ENCODE results near the gene ATF6. TPM values are rescaled to one million over a fixed set of nuclear protein-coding genes. Genes with fewer than 3 reads are reported as not detected.

The ATF6 gene
- total RNA-seq, 1 donor from 2014 or later = 23.9 TPM

DNA sequence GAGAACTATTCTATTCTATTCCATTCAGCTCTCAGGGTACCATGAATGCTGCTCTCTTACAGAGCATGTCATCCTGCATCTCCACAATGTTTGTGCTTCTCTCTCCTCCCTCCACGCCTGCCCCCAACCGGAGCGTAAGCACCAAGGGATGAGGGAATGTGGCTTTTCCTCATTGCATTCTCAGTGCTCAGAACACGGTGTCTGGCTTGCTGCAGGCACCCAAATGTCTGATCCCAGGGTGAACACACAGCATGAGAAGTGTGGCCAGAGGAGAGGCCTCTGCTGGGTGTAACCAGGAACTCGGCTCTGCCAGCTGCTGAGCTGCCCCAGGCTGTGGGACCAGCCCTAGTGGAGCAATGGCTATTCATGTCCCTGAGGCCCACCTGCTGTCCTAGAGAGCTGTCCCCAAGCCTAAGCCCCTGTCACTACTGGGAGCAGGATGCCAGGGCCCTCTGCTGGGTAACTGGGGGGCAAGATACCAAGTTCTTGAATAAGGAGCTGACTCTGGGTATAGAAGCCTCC, 219.2 kb downstream of the ATF6 start:
- Mint-ChIP-seq H3K4me1 (ENCODE audit: low read depth) (no peaks in the 10 kb centered on the region), H3K9me3 (peaks cover 7% of the 10 kb centered on the region), H3K27ac (peak overlapping the region; percentile 10), H3K27me3 (ENCODE audit: insufficient read depth) (no peaks in the 10 kb centered on the region), H3K4me3 (no peak overlapping the region), H3K36me3 (ENCODE audit: low read depth) (no peaks in the 10 kb centered on the region)
- DNase-seq (ENCODE audit: low spot score) = no peak
- intact Hi-C loops (cut with micrococcal nuclease) = no loop called here

DNA sequence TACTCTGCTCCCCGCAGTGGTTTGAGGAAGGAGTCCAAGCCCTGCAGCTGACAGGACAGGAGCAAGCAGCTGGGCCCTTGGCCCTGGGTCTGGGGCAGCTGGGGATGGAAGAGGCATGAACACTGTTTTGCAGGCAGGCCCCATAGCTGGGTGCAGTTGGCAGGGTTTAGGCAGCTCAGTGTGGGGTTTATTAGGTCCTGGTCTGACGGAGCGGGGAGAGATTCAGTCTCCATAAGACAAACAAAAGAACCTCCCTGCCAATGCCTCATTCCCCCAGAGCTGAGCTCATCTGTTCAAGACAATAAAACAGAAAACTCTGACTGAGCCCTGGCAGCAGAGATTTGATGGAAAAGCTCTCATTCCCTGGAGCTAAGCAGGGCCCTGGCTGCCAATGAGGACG, 220.2 kb downstream of the ATF6 start:
- Mint-ChIP-seq H3K27ac (no peak overlapping the region), H3K27me3 (ENCODE audit: insufficient read depth) (no peaks in the 10 kb centered on the region), H3K36me3 (ENCODE audit: low read depth) (no peaks in the 10 kb centered on the region), H3K4me1 (ENCODE audit: low read depth) (no peaks in the 10 kb centered on the region), H3K4me3 (no peak overlapping the region), H3K9me3 (peaks cover 7% of the 10 kb centered on the region)
- no peak for DNase-seq (ENCODE audit: low spot score)
- intact Hi-C loops (cut with micrococcal nuclease) = no loop called here

DNA sequence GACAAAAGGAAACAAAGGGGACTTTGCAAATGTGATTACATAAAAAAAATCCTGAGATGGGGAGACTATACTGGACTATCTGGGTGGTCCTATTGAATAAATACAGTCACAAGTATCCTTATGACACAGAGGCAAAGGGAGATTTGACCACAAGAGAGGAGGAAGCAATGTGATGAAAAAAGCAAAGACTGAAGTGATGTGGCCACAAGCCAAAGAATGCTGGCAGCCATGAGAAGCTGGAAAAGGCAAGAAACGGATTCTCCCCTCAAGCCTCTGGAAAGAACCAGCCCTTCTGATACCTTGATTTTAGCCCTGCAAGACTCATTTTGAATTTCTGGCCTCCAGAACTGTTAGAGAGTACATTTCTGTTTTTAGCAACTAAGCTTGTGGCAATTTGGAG, 221.2 kb downstream of the ATF6 start:
- Mint-ChIP-seq H3K9me3 (peaks cover 7% of the 10 kb centered on the region), H3K4me1 (ENCODE audit: low read depth) (no peaks in the 10 kb centered on the region), H3K27ac (no peak overlapping the region), H3K27me3 (ENCODE audit: insufficient read depth) (no peaks in the 10 kb centered on the region), H3K4me3 (no peak overlapping the region), H3K36me3 (ENCODE audit: low read depth) (no peaks in the 10 kb centered on the region)
- intact Hi-C loops (cut with micrococcal nuclease) = no loop called here
- no peak for DNase-seq (ENCODE audit: low spot score)

DNA sequence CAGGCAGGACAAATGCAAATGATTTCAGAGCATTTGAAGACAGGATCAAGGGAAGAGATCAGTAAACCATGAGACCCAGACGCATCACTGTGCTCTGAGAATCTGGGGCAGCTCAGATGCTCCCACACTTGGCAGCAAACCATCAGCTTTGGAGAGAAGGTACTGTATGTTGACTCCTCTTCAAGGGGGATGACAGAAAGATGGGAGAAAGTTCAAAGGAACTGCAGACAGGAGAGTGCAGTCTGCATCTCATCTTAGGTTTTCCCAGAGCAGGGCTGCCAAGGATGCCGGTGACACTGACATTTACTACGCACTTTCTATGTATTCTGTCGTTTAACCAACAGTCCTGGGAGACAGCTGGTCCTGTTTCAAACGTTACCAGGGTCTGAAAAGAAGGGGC, 221.8 kb downstream of the ATF6 start:
- intact Hi-C loops (cut with micrococcal nuclease) = no loop called here
- Mint-ChIP-seq H3K4me3 (no peak overlapping the region), H3K4me1 (ENCODE audit: low read depth) (no peaks in the 10 kb centered on the region), H3K27me3 (ENCODE audit: insufficient read depth) (no peaks in the 10 kb centered on the region), H3K9me3 (peaks cover 7% of the 10 kb centered on the region), H3K27ac (no peak overlapping the region), H3K36me3 (ENCODE audit: low read depth) (no peaks in the 10 kb centered on the region)
- DNase-seq (ENCODE audit: low spot score) = no peak

DNA sequence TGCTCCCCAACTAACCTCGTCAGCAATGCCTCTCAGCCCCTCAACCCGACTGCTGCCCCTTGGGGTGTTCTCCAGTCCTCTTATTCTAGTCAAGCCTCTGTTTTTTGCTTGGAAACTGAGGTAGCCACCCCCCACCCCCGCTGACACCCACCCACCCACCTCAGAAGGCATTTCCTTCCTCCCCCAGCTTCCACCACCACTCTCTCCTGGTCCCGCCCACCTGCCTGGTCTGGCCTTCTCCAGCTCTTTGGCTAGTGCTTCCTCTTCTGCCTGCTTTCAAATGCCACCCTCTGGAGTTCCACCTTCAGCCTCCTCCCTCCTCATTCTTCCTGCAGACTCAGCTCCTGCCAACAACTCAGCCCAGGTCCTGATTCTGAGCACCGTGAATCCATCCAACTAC, 222.3 kb downstream of the ATF6 start:
- H3K4me1 Mint-ChIP-seq (ENCODE audit: low read depth) = no peaks in the 10 kb centered on the region
- no peak for DNase-seq (ENCODE audit: low spot score)
- H3K27ac Mint-ChIP-seq = no peak overlapping the region
- H3K9me3 Mint-ChIP-seq = peaks cover 7% of the 10 kb centered on the region
- no peaks in the 10 kb centered on the region for H3K27me3 Mint-ChIP-seq (ENCODE audit: insufficient read depth)
- intact Hi-C loops (cut with micrococcal nuclease) = no loop called here
- H3K36me3 Mint-ChIP-seq (ENCODE audit: low read depth) = no peaks in the 10 kb centered on the region
- no peak overlapping the region for H3K4me3 Mint-ChIP-seq

DNA sequence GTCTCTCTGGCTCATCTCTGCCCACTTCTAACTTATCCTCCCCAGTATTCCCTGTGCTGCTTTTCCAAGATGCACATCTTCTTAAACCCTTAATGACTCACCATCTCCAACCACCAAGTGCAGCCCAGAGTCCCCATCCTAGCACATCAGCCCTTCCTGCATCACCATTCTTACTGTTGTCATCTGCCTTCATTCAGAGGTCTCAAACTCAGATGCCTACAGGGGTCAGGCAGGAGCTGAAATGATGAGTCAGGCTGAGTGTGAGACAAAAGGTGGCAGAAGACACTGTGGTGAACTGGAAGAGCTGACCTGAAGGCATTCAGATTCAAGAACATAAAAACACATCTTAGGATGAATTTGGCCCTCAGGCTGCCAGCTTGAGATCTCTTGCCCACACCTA, 223.0 kb downstream of the ATF6 start:
- peaks cover 7% of the 10 kb centered on the region for H3K9me3 Mint-ChIP-seq
- intact Hi-C loops (cut with micrococcal nuclease) = no loop called here
- no peaks in the 10 kb centered on the region for H3K27me3 Mint-ChIP-seq (ENCODE audit: insufficient read depth)
- H3K27ac Mint-ChIP-seq = no peak overlapping the region
- H3K36me3 Mint-ChIP-seq (ENCODE audit: low read depth) = no peaks in the 10 kb centered on the region
- no peak overlapping the region for H3K4me3 Mint-ChIP-seq
- no peaks in the 10 kb centered on the region for H3K4me1 Mint-ChIP-seq (ENCODE audit: low read depth)
- DNase-seq (ENCODE audit: low spot score) = no peak

DNA sequence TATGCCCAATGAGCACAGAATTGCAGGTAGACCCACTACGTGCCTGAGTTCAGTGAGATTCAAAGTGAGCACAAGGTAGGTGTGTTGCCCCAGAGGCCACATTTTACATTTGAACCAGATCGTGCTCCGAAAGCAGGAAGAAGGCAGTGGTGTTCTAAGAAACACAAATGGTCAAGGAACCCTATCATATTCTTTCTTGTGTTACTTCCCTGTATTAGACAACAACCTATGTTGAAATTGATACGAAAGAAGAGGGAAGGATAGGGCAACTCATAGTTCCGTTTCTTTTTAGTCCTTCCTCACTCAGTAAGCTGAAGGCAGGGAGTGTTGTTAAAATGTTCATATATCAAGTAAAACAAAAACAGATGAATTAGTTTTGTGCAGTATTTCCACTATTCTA, 223.7 kb downstream of the ATF6 start:
- Mint-ChIP-seq H3K27me3 (ENCODE audit: insufficient read depth) (no peaks in the 10 kb centered on the region), H3K36me3 (ENCODE audit: low read depth) (no peaks in the 10 kb centered on the region), H3K27ac (no peak overlapping the region), H3K9me3 (peaks cover 7% of the 10 kb centered on the region), H3K4me1 (ENCODE audit: low read depth) (no peaks in the 10 kb centered on the region), H3K4me3 (no peak overlapping the region)
- intact Hi-C loops (cut with micrococcal nuclease) = no loop called here
- DNase-seq (ENCODE audit: low spot score) = no peak

DNA sequence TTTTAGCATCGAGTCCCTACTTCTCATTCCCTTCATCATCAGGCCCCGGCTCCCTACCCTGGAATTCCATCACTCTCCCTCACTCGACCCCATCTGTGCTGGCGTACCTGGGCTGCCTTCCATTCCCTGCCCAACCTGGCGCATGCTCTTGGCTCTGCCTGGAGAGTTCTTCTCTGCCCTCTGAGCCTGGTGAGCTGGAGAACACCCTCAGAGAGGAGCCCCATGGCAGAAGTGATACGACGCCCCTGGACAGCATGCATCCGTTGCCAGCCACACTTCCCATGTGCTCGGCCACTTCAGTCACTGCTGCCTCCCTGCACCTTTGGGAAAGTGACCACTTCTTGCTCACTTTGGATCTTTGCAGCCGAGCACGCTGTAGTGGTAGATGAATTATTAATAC, 227.5 kb downstream of the ATF6 start:
- intact Hi-C loops (cut with micrococcal nuclease) = no loop called here
- Mint-ChIP-seq H3K27me3 (ENCODE audit: insufficient read depth) (no peaks in the 10 kb centered on the region), H3K4me3 (no peak overlapping the region), H3K27ac (no peak overlapping the region), H3K4me1 (ENCODE audit: low read depth) (no peaks in the 10 kb centered on the region), H3K9me3 (no peaks in the 10 kb centered on the region), H3K36me3 (ENCODE audit: low read depth) (no peaks in the 10 kb centered on the region)
- no peak for DNase-seq (ENCODE audit: low spot score)

DNA sequence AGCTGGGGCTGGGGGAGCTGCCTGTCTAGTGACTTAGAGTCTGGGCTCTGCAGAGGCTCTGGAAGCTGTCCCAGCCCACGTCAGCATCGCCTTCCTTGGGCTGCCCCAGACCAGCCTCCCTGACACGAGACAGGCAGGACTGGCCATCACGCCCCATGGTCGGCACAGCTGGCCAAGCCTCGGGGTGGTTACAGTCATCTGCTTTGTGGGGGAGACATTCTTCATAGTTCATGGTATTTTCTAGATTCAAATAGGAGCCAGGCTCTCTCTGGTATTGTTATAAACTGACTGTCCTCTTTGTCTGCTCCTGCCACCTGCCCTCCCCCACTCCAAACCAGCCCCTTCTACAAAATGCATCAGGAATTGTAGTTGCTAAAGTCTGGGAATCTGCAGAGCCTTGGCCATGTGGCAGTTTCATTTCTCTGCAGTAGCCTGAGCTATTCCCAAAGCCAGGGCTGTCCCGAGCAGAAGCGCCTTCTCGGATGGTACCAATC, 228.1 kb downstream of the ATF6 start:
- Mint-ChIP-seq H3K27ac (no peak overlapping the region), H3K4me1 (ENCODE audit: low read depth) (no peaks in the 10 kb centered on the region), H3K4me3 (no peak overlapping the region), H3K36me3 (ENCODE audit: low read depth) (no peaks in the 10 kb centered on the region), H3K27me3 (ENCODE audit: insufficient read depth) (no peaks in the 10 kb centered on the region), H3K9me3 (no peaks in the 10 kb centered on the region)
- no peak for DNase-seq (ENCODE audit: low spot score)
- intact Hi-C loops (cut with micrococcal nuclease) = no loop called here

DNA sequence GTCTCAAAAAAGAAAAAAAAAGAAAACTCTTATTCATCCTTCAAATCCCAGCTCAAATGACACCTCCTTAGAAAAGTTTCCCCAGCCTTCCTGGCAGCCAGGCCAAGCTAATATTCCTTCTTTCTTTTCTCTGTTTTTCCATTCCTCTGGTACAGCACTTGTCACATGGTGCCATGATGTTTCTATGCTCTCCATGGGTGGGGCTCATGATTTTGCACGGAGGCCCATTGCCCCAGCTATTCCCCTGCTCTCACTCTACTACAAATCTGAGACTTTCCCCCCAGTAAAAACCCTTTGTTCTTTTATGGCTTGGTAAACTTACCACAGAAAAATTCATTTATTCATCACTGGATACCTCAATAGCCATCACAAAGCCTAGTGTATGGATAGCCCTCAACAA, 231.0 kb downstream of the ATF6 start:
- intact Hi-C loops (cut with micrococcal nuclease) = no loop called here
- H3K4me1 Mint-ChIP-seq (ENCODE audit: low read depth) = no peaks in the 10 kb centered on the region
- H3K36me3 Mint-ChIP-seq (ENCODE audit: low read depth) = no peaks in the 10 kb centered on the region
- H3K27ac Mint-ChIP-seq = no peak overlapping the region
- no peak for DNase-seq (ENCODE audit: low spot score)
- no peaks in the 10 kb centered on the region for H3K27me3 Mint-ChIP-seq (ENCODE audit: insufficient read depth)
- H3K4me3 Mint-ChIP-seq = no peak overlapping the region
- H3K9me3 Mint-ChIP-seq = no peaks in the 10 kb centered on the region

DNA sequence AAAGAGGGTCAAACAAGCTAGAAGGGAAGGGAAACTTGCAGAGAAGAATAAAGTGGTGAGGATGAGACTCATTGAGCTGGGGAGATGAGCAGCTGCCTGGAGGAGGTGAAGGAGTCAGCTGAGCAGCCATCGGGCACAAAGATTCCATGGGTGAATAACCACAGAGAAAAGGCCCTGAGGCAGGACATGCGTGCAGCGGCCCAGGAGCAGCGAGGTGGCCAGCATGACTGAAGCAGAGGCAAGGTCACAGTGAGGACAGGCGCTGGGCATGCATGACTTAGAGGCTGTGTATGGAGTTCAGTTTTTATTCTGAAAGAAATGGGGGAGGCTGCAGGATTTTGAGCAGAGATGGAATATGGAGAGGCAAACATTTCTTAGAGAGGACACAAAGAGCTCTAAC, 232.7 kb downstream of the ATF6 start:
- H3K4me1 Mint-ChIP-seq (ENCODE audit: low read depth) = peaks cover 5% of the 10 kb centered on the region
- intact Hi-C loops (cut with micrococcal nuclease) = no loop called here
- H3K27ac Mint-ChIP-seq = no peak overlapping the region
- H3K36me3 Mint-ChIP-seq (ENCODE audit: low read depth) = no peaks in the 10 kb centered on the region
- H3K4me3 Mint-ChIP-seq = no peak overlapping the region
- H3K9me3 Mint-ChIP-seq = no peaks in the 10 kb centered on the region
- H3K27me3 Mint-ChIP-seq (ENCODE audit: insufficient read depth) = no peaks in the 10 kb centered on the region
- no peak for DNase-seq (ENCODE audit: low spot score)

DNA sequence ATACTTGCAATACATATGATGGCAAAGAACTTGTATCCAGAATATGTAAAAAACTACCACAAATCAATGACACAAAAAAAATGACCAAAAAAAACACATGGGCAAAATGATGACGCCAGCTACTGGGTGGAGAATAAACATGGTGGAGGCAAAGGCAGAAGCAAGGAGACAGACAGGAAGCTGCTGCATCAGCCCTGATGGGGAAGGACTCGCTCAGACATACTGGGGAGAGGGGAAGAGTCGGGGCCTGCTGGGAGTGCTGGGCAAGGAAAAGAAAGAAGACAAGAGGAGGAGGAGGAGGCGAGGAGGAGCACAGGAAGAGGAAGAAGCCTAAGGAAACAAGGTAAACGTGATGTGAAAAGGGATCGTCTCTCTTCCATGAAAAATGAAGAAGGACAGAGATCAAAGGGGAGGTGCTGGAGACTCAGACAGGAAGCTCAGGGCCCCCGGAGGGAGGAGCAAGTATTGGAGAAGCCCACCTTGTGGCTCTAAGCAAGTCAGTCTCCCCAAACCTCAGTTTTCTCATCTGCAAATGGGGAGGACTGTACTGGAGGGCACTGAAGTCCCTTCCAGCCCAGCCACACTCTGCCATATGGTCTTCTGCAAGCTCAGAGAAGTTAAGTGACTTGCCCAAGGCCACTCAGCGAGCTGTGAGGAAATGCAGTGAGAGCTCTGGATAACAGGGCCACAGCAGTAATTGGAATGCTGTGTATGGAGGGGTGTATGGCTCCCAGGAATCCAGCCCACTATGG, 233.4 kb downstream of the ATF6 start:
- intact Hi-C loops (cut with micrococcal nuclease) = no loop called here
- Mint-ChIP-seq H3K9me3 (no peaks in the 10 kb centered on the region), H3K4me3 (no peak overlapping the region), H3K27ac (no peak overlapping the region), H3K4me1 (ENCODE audit: low read depth) (peaks cover 9% of the 10 kb centered on the region), H3K27me3 (ENCODE audit: insufficient read depth) (peaks cover 2% of the 10 kb centered on the region), H3K36me3 (ENCODE audit: low read depth) (no peaks in the 10 kb centered on the region)
- no peak for DNase-seq (ENCODE audit: low spot score)

DNA sequence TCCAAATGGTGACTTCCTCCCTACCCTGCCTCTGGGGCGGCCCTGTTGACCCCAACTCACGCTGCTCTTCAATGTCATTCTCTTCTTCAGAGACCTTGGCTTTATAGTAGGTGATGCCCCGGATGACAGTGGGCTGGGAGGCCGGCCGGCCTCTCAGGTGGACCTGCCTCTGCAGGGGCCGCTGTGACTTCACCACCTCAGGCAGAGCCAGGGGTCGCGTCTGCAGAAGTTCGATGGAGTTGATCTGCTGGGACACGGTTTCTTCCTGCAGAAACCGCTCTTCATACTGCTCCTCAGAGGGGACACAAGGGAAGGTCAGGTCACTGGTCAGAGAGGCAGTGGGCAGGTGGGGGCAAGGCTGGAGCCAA, 233.9 kb downstream of the ATF6 start:
- Mint-ChIP-seq H3K4me3 (no peak overlapping the region), H3K36me3 (ENCODE audit: low read depth) (no peaks in the 10 kb centered on the region), H3K27me3 (ENCODE audit: insufficient read depth) (peaks cover 2% of the 10 kb centered on the region), H3K27ac (no peak overlapping the region), H3K4me1 (ENCODE audit: low read depth) (peaks cover 9% of the 10 kb centered on the region), H3K9me3 (no peaks in the 10 kb centered on the region)
- no peak for DNase-seq (ENCODE audit: low spot score)
- intact Hi-C loops (cut with micrococcal nuclease) = no loop called here

Data from activated T-helper 1 cell treated with anti-CD3 and anti-CD28 coated beads, Interleukin-12 subunit alpha, Interleukin-12 subunit beta, Interleukin-2, Interleukin-4 antibody, amounts not matched to agents 30 ng/mL and 10 ng/mL and 1 ng/mL, durations not matched to agents 14 hours and 24 hours and 36 hours (primary cell).